SHP77 treated with DMSO at 0.1 percent for 48 hours (cell line): Measurements from ENCODE around the gene CTNND2.

ENCODE experiments used
- DNase-seq: peaks from one replicate; lab custom pipeline; 2025; lab: John Stamatoyannopoulos, UW

CTNND2 gene, protein sequence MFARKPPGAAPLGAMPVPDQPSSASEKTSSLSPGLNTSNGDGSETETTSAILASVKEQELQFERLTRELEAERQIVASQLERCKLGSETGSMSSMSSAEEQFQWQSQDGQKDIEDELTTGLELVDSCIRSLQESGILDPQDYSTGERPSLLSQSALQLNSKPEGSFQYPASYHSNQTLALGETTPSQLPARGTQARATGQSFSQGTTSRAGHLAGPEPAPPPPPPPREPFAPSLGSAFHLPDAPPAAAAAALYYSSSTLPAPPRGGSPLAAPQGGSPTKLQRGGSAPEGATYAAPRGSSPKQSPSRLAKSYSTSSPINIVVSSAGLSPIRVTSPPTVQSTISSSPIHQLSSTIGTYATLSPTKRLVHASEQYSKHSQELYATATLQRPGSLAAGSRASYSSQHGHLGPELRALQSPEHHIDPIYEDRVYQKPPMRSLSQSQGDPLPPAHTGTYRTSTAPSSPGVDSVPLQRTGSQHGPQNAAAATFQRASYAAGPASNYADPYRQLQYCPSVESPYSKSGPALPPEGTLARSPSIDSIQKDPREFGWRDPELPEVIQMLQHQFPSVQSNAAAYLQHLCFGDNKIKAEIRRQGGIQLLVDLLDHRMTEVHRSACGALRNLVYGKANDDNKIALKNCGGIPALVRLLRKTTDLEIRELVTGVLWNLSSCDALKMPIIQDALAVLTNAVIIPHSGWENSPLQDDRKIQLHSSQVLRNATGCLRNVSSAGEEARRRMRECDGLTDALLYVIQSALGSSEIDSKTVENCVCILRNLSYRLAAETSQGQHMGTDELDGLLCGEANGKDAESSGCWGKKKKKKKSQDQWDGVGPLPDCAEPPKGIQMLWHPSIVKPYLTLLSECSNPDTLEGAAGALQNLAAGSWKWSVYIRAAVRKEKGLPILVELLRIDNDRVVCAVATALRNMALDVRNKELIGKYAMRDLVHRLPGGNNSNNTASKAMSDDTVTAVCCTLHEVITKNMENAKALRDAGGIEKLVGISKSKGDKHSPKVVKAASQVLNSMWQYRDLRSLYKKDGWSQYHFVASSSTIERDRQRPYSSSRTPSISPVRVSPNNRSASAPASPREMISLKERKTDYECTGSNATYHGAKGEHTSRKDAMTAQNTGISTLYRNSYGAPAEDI (N-terminal part only)

DNA sequence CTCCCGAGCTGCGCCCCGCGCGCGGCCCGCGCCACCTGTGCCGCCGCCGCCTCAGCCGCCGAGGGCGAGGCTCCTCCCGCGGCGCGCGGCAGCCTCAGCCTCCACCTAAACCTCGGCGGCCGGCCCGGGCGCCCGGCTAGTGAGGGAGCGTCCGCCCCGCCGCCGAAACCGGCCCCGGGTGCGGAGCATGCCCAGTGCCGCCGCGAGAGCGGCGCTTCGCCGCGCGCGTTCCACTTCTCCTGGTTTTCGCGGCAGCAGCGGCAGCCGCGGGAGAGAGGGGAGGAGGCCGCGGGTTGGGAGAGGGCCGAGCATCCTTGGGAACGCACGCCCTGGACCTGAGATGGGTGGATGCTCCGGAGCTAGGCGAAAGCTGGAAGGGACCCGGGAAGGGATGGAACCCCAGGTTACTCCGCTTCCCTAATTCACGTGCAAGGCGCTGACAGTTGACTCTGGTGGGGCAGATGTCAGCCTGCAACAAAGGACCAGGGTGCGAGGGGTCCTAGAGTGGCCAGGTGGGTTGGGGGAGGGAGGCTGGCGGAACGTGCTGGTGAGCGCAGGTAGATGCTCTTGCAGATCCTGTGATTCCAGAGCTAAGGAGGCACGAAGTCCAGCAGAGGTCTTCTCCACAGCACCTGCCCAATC is at the start of gene CTNND2:
Gene CTNND2 (minus strand): TSS at position 182 of the 642 bp plus-strand sequence. CDS start 593 bp downstream, outside the sequence.
- no peak for DNase-seq

DNA sequence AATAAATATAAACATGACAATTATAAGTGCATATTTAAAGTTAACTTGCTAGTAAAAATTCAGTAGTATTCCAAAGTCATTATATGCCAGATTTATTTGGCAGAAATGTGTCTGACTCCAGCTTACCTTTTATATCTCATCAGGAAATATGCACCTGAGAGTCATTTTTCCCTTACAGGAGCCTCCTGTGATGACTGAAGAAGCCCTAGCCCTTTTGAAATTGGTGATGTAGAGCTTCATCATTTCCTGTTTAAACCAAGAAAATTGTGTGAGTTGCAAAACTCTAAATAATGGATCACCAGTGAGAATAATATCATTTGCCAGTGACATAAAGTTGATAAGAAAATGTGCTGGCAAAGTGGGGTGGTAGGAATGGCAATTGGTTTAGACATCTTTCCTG is 42.1 kb upstream of the CTNND2 start:
- no peak for DNase-seq

DNA sequence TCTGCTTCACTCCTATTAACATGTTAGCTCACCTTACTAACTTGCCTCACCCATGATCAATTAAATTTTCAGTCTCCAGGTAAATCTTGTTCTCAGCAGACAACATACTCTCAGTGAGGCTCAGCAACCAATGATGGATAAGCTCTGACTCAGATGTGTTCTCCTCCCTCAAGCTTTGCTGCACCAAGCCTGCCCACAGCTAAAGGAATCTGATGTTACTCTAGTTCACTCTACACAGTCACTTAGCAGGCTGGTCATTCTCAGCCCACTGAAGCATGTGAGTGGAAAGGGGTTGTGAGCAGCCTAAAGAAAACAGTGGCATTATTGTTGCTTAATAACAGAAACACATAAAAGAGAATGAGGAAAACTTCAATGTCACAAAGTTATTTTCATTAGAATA is 37.3 kb upstream of the CTNND2 start:
- no peak for DNase-seq

DNA sequence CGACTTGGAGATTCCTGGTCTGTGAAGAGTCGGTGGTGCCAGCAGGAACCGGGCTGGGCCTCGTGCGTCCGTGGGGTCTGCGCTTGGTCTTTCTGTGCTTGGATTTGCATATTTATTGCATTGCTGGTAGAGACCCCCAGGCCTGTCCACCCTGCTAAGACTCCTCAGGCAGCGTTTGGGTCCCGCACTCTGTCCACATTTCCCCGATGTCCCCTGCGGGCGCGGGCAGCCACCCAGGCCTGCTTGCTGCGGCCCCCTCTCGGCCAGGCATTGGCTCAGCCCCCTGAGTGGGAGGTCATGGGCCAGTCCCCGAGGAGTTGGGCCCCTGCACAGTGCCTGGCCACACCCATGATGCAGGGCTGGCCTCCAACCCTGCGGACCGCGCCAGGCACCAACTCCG is 27.4 kb upstream of the CTNND2 start:
- no peak for DNase-seq

DNA sequence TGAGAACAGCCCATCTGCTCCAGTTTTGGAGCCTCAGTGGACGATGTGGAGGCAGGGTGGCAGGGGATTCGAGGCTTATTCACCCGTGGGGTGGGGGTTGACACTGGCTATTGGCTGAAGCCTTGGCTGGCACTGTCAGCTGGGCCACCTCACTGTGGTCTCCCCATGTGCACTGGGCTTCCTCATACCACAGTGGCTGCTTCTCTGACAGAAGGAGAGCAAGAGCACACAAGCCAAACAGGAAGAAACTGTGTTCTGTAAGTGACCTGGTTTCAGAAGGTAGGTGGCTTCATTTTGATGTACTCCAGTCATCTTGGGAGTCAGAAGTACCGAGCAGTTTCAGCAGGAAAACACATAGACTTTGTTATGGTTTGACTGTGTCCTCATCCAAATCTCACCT is 24.7 kb upstream of the CTNND2 start:
- DNase-seq = no peak

DNA sequence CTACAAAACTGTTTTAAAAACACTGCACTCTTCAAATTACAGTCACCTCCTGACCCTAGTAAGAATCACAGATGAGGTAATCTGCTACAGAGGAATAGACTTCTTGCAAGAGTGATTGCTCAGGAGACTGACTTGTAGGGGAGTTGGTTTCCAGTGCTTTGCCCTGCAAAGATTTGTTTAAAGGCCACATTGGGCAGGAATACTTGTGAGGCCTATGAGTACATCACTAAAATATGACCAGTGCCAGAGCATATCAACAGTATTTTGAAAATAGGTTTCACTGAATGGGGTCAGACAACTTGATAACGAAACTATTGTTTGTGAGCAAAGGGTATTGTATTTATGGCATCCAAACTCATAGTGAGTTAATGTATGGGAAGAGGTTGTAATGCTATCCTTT is 21.5 kb upstream of the CTNND2 start:
- no peak for DNase-seq

DNA sequence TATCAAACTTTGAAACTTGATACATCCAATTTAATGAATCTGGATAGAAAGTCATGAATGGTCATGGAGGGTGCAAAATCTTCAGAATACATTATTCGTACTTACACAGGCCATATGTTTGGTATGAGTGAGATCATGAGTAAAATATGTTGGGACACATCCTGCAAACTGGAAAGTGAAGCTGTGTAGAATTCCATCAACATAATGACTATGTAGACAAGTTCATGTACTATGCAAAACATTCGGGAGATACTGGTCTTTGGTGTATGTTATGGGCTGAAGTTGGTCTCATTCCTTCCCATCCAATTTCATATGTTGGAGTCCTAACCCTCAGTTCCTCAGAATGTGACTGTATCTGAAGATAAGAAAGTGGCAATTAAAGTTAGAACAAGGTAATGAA is 18.1 kb upstream of the CTNND2 start:
- DNase-seq = no peak

DNA sequence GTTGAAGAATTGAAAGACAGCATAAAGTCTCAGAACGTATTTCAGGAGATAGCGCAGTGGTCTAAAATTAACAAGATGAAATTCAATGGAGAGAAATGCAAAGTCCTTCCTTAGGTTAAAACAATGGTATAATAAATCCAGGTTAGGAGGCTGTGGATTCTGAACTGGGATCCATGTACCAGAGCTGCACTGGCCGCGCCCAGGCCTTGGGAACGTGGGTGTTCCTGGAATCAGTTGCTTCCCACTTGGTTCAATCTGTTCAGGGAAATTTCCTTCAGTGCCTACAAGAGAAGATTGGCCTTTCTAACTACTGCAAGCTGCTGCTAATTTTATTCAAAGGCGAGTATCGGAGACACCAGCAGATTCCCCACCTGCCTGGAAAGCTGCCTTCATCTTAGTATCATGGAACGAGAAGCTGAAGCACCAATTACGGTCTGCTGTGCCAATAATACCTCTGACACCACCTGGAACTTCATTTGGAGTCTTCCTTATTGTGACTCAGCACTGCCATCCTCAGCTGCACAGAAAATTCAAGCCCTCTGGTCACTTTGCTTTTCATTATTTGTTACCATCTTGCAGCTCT is 14.3 kb upstream of the CTNND2 start:
- no peak for DNase-seq

DNA sequence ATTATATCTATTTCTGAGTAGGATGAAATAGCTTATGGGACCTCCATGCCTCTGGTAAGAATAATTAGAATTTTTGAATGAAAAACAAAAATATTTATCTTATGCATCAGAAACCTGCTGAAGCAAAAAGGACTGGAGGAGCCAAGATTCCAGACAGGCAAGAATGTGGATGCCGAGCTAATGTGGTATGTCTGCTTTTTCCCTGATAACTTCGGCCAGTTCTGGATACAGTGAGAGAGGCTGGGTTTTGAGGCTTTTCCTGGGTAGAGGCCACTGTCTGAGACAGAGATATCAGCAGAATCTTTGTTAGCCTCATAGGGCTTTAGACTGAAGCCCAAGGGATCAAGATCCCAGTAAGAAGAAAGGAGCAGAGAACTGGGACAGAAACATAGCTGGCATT is 5.2 kb upstream of the CTNND2 start:
- DNase-seq = no peak

DNA sequence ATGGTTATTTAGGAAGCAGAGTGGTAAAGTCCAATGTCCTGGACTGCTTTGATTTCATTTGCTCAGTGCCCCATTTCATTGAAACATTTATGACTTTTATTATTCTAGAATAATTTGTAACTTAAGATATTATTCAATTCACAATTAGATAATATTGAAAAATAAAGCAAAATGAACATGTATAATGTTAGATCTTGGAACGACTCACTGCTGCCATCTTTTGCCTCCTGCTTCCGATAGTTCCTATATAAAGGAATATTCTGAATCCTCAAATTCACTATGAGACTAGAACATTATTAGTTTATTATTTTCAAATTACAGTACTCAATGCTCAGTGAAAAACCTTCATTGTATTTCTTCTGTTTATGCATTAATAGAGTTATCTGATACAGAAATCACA is 2.3 kb upstream of the CTNND2 start:
- no peak for DNase-seq

DNA sequence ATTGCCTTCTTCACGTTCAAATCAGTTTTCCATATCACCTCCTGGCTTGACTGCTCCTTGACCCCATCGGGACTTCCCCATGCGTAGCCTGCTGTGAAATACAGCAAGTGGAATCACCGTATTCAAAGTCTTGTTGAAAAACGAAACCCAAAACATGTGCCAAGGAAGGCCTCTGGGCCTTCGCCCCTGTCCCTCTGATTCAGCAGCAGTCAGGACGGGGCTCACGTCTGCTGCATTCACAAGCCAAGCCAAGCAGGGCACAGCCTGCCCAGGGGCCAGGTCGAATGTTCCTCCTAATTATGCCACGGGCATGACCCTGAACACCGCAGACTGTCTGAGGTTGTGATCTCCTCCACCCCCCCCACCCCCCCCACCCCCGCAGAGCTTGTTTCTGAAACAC is 960 bp upstream of the CTNND2 start:
- no peak for DNase-seq

DNA sequence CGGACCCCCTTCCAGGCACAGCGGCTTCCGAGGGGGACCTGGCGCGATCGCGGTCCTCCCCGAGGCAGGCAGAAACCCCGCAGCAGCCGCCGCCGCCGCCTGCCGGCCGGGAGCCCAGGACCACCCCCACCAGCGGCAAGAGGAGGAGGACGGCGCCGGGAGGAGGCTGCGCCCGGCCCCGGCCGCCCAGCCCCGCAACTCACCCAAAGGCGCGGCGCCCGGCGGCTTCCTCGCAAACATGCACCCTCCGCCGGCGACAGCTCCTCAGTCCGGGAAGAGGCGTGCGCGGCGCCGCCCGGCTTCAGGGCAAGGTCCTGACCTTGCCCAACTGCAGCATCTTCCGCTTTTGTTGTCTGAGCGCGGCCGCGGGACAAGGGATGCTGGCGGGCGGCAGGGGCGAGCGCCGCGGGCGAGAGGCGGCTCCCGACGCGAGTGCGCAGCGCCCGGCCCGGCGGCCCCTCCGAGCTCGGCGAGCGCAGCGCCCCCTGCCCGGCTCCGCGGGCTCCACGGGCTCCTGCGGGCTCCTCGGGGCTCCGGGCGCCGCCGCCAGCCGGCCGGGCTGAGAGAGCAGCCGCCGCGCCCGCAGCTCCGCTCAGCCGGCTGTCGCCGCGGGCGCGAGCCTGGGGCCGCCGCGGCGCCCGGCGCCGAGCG is 507 bp downstream of the CTNND2 start:
- no peak for DNase-seq

DNA sequence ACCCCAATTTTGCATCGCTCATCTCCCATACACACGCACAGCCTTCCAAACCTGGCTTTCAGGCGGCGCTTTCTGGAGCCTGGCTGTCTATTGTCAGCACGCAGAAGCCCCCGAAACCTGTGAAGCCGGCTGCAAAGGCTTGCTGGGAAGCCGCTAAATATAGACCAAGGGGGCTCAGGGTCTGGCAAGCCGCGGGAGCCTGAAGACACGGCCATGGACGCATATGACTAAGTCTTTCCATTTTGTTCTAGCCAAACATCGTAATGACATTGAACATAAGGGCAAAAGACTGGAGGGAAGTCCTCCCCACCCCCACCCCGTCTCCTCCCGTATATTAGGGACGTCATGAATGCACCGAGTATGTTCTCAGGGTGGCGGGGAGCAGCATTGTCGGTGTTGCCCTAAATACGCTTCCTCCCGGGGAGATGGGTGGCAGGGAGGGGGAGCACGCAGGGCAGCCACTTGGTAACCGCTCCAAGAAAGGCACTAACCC is 1.1 kb downstream of the CTNND2 start:
- DNase-seq = no peak

DNA sequence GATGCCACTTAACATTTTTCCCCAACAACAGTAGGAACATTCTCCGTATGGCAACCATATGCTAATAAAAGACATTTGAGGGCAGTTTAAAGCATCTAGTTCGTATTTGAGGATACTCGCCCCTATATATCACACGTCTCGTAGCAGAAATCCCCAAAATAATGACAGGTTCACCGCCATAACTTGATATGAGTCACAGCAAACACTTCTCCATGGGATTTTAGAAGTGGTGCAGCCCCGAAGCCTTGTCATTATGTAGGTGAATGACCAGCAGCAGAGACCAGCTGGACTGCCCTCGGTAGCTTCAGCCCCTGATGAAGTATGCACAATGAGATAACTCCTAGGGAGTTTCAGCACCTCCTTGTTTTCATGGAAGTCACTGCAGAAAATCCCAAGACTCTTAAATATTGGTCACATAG is 2.0 kb downstream of the CTNND2 start:
- DNase-seq = no peak

DNA sequence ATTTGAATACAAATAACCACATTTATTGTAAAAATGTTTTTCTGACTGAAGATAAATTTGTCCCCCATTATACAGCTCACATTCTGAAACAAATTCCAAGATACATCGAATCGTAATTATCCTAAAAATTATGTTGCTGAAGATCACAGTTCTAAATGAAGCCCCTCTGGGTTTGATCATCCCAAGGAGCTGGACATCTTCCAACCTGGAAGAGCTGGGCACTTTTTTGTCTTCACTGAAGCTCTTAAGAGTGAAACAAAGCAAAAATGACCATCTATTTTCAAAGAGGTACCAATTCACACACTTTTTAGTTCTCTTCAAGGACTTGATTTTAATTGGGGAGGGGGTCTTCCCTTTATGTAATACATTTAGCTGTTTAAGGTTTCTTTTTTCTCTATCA is 5.5 kb downstream of the CTNND2 start:
- no peak for DNase-seq

DNA sequence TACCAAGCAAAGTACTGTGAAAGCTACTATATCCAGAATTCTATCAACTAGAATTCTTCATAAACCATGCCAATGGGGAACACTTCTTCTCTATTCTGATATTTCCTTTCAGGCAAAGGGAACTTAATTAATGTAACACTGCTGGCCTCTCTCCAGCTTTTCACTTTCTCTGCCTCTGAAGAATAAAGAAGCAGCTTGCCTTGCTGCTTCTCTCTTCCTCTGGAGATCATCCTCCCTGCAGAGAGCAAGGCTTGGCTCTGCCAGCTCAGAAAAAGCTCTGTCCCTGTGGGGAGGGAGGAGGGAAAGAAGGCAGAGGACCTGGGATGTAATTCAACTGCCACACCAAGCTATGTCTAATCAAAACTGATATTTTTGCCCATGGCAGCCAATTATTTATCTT is 6.5 kb downstream of the CTNND2 start:
- no peak for DNase-seq

DNA sequence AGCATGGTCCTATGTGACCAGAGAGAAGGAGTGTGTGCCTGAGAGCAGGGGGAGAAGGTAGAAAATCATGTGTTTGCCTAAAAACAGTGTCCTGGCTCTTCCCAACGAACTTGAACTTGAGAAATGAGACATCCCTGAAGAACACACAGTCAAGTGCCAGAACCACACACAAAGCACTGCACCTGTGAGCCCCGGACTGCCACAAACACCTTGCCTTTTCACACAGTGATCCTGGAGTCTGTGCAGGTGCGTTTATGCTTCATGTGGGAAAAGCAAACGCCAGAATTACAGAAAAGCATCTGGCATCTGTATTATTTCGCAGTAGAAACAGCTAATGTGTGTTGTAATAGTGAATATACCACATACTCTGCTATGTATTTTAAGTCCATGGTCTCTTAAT is 9.3 kb downstream of the CTNND2 start:
- no peak for DNase-seq

DNA sequence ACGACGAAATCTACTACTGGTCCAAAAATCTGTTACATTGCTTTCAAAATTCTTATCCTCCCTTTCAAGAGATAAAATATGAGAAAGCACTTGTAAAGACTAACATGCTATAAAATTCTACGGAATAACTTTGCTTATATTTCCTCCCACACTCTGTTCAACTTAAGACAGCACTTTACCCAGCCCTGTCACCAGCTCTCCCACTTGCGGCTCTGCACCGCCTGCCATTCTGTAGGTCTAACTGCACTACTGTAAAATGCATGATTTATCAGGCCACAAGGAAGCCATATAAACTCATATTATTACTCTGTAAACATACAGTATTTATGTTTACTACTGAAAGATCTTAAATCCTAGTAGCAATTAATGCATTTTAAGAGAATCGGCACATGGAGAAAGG is 11.4 kb downstream of the CTNND2 start:
- no peak for DNase-seq

DNA sequence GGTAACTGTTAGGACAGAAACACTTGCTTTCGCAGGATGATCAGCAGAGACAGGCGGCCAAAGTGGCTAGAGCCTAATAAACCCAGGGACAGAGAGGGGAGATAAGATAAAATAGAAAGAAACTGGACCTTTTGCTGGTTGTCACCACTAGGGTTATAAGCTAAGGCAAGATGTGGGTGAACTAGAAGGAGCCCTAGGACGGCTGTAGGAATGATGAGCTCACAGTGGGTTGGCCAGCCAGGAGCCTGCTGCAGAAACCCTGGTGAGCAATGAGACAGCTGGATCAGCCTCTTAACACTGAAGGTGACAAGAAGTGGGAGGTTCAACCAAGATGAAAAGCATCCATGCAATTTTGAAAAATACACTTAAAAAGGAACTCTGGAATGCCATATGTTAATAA is 13.5 kb downstream of the CTNND2 start:
- no peak for DNase-seq

DNA sequence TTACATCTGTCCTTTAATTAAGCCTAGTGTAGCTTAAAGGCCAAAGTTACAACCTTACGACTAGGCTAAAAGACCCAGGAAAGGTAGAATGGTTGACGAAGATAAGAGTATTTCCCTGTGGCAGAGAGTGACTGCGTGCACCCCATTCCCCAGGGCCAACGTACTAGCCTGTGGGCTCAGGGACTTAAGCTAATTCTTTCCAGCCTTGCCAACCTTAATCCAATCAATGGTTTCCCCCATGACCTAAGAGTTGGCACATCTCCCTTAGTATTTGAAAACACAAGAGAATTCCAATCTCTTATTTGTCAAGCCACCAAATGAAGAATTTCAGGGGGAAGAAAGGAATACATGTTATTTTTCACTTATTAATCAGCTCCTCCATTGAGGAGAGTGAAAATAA is 16.0 kb downstream of the CTNND2 start:
- no peak for DNase-seq

DNA sequence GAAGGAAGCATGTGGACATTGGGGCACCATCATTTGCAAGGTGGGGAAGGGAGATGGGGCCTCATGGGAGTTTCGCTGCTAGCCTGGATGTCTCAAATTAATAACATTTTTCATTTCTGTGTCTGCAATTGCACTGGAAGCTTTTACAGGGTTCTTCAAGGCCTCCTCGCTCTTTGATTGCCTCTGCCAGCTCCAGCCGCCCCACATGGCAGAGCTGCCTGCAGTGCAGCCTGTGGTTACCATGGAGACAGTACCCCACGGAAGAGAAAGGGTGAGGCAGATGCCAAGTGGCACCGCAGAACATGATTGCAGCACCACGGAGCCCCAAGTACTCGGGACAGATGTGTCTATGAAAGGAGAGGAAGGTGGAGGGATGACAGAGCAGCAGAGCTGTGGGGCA is 25.4 kb downstream of the CTNND2 start:
- no peak for DNase-seq
